HG02973 (cell line): ENCODE data around the gene UGT3A1.
"Not testable (repeated sequence)": the region's sequence is repeated elsewhere in the genome, so short reads cannot be mapped to it uniquely, and the experiment has no call there.

Experiments used
- ATAC-seq: cut with Tn5 transposase; IDR thresholded peaks from one replicate; pipeline ENCODE4 v1.9.1; 2021; ENCODE audit warnings: moderate library complexity; ENCODE audit not compliant: unreplicated experiment

Gene UGT3A1, protein sequence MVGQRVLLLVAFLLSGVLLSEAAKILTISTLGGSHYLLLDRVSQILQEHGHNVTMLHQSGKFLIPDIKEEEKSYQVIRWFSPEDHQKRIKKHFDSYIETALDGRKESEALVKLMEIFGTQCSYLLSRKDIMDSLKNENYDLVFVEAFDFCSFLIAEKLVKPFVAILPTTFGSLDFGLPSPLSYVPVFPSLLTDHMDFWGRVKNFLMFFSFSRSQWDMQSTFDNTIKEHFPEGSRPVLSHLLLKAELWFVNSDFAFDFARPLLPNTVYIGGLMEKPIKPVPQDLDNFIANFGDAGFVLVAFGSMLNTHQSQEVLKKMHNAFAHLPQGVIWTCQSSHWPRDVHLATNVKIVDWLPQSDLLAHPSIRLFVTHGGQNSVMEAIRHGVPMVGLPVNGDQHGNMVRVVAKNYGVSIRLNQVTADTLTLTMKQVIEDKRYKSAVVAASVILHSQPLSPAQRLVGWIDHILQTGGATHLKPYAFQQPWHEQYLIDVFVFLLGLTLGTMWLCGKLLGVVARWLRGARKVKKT

DNA sequence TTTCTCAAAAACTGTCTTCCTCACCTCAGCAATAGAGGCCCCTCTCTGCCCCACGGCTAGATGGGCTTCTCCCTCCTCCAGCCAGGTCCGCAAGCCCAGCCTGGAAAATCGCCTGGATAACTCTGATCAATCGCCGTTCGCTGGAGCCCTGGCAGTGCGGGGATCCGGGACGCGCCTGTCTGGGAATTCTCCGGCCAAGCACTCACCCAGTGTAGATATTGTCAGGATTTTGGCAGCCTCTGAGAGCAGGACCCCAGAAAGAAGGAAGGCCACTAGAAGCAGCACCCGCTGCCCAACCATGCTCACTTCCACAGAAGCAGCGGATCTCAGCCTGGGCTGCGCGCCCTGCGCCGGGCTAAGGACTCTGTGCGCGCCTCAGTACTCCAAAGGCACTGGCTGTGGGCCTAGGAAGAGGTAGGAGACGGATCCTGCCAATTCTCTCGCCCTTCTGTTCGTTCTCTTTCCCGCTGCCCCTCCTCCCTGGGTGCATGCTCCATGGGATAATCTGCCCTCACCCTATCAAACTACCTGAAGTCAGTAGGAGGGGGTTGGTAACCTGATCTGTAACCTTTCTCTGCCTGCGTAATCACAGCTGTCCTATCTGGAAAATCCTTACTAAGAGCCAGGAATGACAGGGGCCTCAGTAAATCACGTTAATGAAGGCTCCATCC, at the start of gene UGT3A1:
TSS of gene UGT3A1 (minus strand) at position 450 of the 671 bp plus-strand sequence. CDS start at position 300, 150 bp downstream.
- ATAC-seq = no peak

DNA sequence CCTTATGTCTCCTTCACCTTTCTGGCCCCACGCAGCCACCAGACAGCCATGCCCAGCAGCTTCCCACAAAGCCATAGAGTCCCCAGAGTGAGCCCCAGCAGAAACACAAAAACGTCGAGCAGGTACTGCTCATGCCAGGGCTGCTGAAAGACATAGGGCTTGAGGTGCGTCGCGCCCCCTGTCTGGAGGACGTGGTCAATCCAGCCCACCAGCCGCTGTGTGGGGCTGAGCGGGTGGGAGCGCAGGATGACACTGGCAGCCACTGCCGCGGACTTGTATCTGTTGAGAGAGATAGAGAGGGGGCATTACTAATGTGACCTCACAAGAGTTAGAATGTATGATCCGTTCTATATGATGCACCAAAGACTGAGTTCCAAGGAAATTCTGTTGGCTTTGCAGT, 44.5 kb upstream of the UGT3A1 start:
- no peak for ATAC-seq

DNA sequence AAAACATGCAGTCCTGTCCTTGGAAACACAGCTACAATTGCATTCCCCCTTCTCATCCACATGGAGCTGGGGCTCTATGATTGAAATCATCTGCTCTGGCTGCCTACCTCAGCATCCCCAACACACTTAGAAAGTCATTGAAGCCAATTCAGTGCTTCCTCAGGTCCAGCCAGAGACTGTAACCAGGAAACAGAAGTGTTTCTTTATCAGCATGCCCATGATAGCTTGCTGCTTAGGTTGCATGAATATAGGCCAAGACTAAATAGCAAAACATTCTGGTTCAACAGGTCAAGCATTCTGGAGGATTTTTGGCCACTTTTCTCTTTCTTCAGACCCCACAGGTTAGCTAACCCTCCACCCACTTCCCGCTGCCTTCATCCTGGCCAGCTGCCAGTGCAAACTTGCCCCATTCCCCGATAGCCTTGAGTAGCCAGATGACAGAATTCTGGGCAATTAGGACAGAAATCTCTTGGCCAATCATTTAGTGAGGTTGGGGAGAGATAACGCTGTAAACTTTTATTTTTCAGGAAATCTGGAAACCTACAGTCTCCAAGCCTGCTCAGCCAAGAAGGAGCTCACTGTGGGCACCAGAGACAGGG, 43.4 kb upstream of the UGT3A1 start:
- ATAC-seq = not testable (repeated sequence)

DNA sequence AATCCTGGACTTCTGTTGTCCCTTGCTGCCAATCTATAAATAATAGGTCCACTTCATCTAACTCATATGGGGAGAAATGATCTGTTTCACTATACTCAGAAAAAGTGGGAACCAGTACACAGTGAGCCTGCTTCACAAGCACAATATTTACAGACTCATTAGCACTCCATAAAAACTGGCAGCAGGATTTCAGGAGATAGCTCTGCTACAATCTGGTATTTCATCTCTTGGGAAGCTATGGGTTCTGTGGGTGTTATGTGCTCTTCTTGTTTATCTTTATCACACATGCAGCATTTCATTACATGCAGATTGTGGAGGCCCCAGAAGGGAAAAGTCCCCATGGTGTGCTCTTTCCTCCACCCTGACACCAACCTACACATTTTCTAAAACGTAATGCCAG, 42.3 kb upstream of the UGT3A1 start:
- ATAC-seq = no peak

DNA sequence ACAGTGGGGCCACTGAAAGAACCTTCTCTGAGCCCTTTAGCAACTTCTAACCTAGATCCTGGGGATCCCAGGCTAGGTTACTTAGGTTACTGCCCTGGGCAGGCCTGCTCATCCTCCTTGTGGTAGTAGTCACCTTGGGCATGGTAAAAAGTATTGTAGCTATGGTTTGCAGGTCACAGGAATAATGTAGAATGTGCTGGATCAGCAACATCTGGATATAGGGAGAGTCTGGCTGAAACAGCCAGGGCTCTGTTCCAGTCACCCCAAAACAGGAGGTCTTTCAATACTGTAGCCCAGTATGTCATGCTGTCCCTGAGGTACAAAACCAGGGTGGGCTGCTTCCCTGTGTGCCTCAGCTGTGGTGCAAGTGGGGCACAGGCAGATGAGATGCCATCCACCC, 41.9 kb upstream of the UGT3A1 start:
- ATAC-seq = no peak

DNA sequence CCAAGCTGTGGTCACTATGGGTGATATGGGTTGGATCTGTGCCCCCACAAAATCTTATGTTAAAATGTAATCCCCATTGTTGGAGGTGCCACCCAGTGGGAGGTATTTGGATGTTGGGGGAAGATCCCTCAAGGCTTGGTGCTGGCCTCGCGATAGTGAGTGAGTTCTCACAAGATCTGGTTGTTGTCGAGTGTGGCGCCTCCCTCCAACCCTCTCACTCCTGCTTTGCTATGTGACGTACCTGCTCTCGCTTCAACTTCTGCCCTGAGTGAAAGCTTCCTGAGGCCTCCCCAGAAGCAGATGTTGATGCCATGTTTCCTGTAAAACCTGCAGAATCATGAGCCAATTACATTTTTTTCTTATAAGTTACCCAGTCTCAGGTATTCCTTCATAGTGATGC, 40.0 kb upstream of the UGT3A1 start:
- no peak for ATAC-seq

DNA sequence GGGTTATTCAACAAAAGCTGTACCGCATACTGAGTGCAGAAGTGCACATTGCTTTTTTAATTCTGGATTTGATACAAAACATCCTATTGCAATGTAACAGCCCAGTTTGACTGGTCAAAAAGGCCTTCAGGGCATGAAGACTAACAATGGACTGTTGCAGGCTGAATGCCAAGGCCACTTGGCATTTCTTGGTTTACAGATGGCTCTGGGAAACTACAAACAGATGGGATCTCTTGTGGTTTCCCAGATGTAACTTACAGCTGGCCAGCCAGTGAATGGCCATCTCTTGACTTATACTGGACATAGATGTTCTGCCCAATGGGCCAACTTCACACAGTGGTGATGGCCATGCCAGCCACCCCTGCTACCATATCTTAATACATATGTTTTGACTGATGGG, 38.7 kb upstream of the UGT3A1 start:
- ATAC-seq = no peak

DNA sequence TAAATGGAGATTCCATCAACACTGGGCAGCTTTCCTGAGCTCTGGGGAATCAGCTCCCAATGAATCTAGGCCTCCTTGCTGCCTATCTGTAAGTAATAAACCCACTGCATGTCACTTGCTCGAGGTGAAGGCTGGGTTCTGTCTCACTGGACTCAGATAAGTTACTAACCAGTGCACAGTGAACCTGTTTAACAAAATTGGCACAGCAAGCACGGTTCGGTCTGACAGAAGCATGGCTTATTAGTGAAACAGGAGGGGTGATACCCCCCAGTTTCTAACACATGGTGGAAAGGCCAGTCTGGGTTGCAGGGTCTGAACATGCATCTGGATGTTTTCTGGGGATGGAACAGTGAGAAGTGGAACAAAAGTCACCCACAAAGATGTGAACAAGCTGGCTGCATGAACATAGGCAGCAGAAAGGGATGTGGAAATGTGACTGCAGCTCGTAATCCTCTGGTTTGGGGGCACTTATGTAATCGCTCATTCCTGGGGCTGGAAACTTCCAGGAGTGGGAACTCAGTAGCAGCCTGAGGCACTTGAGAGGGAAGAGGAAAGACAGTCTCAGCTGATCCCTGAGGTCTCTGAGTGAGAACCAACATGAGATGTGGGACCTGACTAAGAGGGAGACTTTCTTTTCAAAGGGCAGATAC, 37.8 kb upstream of the UGT3A1 start:
- no peak for ATAC-seq

DNA sequence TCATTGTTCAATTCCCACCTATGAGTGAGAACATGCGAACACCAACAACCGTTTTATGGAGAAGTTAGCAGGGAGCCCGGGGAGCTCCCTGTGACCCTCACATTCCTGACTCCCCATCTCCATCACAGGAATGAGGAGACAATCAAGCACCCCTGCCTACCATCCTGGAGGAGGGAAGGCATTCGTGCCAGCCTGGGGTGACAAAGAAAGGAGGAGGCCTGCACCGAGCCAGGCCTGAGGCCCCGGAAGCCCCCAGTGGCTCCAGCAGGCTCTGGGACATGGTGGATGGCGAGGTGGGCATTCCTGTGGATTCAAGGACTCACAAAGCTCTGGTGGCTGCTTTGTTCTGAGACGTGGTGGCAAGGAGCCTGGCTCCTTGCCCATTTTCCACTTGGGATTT, 36.5 kb upstream of the UGT3A1 start:
- ATAC-seq = no peak

DNA sequence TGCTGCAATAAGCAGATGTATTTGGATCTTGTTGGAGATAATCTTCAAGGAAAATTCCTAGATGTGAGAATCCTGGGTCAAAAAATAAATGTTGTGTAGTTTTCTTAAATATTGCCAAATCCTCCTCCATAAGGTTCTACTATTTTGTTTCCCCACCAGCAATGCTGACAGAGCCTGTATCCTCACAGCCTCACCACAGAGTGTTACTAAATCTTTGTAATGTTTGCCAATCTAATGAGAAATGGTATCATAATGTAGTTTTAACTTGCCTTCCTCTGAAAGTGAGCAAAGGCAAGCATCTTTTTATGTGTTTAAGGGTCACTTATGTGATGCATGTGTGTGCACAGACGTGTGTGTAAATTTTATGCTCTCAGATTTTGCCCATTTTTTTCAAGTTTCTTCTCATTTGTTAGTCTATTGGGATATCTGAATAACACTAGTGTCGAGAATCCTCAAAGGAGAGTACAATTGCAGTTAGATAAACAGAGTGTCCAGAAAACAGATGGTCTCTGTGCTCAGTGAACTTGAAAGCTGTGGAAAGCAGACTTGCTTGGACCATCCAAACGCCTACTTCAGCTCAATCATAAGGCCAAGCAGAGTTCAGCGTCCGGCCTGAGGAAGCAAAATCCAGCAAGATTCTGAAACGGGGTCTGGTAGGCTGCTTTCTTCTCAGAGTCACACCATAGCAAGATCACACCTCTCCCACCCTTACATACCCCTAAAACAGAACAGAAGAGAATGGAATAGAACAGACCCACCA, 35.7 kb upstream of the UGT3A1 start:
- no peak for ATAC-seq

DNA sequence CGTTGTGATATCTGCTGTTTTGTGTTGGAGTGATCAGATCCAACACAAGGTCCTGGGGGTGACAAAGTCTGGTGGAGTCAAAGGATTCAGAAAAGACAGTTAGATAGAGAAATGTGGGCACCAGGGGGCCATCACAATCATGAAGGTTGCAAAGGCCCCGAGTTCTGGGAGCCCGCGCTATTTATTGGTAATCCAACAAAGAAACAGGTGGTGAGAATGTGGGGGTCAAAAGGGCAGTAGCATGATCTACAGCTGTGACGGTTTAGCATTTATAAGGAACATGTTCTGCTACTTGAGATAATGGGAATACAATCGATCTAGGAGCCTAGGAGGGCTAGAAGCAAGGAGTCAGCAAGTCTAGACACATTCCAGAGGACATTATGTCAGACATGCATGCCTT, 31.1 kb upstream of the UGT3A1 start:
- not testable (repeated sequence) for ATAC-seq

DNA sequence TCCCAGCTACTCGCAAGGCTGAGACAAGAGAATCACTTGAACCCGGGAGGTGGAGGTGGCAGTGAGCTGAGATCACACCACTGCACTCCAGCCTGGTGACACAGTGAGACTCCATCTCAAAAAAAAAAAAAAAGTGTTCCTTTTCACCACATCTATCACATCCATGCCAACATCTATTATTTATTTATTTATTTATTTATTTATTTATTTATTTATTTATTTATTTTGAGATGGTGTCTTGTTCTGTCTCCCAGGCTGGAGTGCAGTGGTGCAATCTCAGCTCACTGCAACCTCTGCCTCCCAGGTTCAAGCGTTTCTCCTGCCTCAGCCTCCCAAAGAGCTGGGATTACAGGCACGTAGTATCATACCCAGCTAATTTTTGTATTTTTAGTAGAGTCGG, 28.4 kb upstream of the UGT3A1 start:
- not testable (repeated sequence) for ATAC-seq

DNA sequence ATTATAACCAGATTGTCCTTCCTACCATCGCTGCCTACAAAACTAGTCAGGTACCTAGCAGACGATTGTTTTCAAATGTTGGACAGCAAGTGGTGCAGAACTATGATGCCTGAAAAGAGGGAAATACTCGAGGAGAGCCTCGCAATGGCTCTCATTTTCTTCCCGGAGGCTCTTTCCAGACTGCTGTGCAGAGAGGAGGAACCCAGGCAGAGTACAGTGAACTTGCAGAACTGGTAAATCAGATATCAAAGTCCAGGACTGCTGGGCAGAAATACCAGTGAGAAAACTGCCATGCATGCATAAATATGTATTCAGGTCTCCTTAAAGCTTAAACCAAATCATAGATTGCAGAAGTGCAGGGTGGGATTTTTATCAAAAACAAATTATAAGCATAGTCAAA, 26.4 kb upstream of the UGT3A1 start:
- no peak for ATAC-seq

DNA sequence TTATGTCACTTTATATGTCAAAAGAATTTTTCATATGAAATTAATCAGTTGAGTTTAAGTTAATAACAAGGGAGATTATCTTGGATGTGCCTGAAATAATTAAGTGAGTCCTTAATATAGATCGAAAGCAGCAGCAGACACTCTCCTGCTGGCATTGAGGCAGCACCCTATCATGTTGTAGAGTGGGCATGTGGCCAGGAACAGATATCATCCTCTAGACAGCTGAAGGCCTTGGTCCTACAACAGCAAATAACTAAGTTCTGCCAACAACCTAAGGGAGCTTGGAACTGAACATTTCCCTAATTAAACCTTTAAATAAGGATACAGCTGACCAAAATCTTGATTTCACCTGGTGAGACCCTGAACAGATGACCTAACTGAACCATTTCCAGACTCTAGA, 25.8 kb upstream of the UGT3A1 start:
- no peak for ATAC-seq

DNA sequence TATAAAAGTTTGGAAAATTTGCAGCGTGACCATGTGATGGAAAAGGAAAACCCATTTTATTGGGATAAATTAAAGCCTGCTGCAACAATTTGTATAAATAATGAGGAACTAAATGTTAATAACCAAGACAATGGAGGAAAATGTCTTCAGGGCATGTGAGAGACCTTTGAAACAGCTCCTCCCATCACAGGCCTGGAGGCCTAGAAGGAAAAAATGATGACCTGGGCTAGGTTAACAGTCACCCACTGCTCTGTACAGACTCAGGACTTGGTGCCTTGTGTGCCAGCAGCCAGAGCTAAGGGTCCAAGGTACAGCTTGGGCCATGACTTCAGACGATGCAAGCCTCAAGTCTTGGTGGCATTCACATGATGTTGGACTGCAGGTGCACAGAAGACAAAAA, 22.0 kb upstream of the UGT3A1 start:
- no peak for ATAC-seq

DNA sequence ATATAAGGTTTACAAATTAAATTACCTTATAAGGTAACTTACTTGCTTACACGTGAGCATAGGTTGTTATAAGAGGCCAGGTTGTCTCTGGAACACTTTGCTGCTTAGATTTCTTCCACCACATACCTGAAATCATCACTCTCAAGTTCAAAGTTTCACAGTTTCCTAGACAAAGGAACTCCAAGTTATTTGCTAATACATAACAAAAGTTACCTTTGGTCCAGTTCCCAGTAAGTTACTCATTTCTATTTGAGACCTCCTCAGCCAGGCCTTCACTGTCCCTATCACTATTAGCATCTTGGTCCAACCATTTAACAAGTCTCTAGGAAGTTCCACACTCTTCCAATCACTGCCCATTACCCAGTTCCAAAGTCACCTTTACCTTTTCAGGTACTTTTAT, 18.5 kb upstream of the UGT3A1 start:
- no peak for ATAC-seq

DNA sequence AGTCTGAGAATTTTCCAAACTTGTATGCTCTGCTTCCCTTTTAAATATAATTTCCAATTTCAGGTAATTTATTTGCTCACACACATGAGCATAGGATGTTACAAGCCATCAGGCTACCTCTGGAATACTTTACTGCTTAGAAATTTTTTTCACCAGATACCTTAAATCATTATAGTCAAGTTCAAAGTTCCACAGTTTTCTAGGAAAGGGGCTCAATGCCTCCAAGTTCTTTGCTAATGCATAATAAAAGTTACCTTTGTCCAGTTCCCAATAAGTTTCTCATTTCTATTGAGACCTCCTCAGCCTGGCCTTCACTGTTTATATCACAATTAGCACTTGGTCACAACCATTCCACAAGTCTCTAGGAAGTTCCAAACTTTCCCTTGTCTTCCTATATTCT, 16.2 kb upstream of the UGT3A1 start:
- ATAC-seq = no peak

DNA sequence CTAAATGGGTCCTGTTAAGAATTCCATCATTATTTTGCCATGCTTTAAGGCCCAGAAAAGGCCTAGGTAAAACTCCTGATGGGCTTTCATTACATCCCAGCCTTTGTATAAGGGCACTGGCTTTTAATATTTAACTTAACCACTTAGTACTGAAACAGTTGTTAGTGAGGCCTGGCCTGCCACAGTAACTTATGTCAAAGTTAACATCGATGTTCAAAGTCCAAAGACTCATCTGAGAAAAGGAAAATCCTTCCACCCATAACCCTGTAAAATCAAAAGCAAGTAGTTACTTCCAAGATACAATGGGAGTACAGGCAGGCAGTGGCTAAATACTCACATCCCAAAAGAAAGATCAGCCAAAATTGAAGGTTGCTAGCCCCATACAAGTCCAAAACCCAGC, 15.0 kb upstream of the UGT3A1 start:
- ATAC-seq = no peak

DNA sequence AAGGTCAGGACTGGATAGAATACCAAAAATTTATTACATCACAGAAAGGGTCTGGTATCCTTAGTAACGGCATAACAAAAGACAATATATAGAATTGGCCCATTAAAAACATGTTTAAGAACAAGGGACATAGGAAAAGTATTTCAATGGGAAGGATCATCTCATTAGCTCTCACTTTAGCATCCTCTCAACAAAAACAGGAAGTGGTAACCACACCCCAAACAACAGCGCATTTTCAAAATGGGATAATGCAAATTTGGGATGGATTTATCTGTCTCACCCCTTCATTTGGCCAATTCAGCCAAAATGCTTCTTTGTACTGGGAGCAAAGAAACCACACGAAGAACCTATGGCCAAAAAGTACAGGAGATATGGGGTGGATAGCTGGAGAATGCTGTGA, 9.8 kb upstream of the UGT3A1 start:
- ATAC-seq = no peak

DNA sequence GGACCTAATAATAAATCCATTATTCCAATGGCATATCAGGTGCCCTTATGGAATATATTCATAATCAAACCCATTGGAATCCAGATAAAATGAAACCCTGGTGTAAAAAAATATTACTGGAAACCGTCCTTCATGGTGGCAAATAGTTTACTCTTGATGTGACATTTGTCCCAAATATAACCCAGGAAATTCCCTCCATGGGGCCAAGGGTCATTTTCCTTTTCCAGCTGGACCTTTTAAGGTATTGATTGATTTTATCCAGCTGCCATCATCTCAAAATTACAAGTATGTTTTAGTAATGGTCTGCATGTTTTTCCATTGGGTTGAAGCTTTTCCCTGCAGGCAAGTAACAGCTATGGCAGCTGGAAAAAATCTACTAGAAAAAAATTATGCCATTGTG, 8.4 kb upstream of the UGT3A1 start:
- ATAC-seq = no peak

DNA sequence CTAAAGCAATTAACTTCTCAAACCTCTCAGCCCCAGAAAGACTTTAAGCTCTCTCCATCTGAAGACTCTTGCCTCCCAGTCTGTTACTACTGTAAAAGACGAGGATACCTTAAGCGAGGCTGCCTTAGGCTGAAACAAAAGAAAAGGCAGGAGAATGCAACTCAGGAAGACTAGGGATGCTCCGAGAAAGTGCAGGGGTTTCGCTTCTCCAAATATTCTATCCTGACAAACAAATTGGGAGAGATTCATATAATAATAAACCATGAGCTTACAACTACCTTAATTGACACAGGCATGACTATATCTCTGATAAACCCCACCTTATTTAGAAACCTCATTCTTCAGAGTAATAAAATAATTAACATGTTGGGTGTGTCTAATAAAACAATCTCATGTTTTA, 4.9 kb upstream of the UGT3A1 start:
- ATAC-seq = no peak
